ENCODE data around the gene ERRFI1. TPM values are rescaled to one million over a fixed set of nuclear protein-coding genes. Genes with fewer than 3 reads are reported as not detected.
A peak's percentile ranks its signal among the peaks of the same experiment; 100 is the strongest.

ERRFI1 gene
- total RNA-seq, 1 experiment from 2014 or later = 44.6 TPM

DNA sequence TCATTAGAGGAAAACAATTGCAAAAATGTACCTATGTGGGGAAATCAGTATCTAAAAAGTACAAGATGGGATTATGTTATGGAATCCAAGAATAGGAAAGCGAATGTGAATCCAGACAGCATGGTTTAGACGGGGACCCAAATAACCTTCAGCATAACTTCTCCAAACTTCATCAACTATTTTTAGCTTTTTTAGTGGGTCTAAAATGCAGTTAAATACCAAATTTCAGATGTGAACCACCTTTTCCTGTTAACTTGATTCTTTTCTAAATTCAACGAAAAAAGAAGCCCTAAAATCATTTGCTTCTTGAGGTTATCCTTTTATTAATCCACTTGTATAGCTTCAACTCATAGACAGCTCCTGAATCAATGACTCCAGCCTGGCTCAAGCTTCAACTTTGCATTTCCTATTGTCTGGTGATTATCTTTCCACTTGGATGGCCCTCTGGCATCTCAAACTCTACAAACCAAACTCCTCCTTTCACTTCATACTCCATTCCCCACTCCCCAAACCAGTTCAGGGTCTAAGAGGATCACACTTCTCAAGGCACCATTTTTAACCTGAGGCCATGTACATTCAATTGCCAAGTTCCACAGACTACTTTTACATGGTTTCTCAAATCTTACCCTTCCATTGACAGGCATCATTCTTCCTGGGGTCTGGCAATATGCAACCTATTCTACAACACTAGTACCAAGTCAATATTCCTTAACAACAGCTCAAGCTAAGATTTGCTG, 7.4 kb downstream of the ERRFI1 start:
- Mint-ChIP-seq H3K27me3 (ENCODE audit: low read depth) (no peaks in the 10 kb centered on the region), H3K36me3 (peaks cover 12% of the 10 kb centered on the region), H3K27ac (peak overlapping the region; percentile 43)

More for the DNA sequence above, 7.4 kb downstream of the ERRFI1 start:
- Mint-ChIP-seq H3K9me3 (no peaks in the 10 kb centered on the region), H3K4me3 (peak overlapping the region; percentile 25), H3K4me1 (peaks cover 86% of the 10 kb centered on the region)
- CTCF ChIA-PET = interaction anchor here (1.1 to 6.8 kb wide), 6 partner anchors 37 to 333 kb away, joined by 4 to 271 read pairs (median 4); no protein-coding TSS in a partner anchor
- DNase-seq (ENCODE audit: low spot score) (no peak), ATAC-seq (peak; percentile 74)
- no peak for TF ChIP-seq NFATC4 (CRISPR knock-in tag; IDR thresholded peaks at IDR 0.05)
- TF ChIP-seq FOXP1 (CRISPR knock-in tag; IDR thresholded peaks at IDR 0.05; ENCODE audit: borderline replicate concordance) = no peak
- no peak for TF ChIP-seq ZNF425 (CRISPR knock-in tag; conservative IDR thresholded peaks at IDR 0.05)
- TF ChIP-seq, protein P1, sequence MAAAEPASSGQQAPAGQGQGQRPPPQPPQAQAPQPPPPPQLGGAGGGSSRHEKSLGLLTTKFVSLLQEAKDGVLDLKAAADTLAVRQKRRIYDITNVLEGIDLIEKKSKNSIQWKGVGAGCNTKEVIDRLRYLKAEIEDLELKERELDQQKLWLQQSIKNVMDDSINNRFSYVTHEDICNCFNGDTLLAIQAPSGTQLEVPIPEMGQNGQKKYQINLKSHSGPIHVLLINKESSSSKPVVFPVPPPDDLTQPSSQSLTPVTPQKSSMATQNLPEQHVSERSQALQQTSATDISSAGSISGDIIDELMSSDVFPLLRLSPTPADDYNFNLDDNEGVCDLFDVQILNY (CRISPR knock-in tag; IDR thresholded peaks at IDR 0.05) = no peak
- TF ChIP-seq CREM (CRISPR knock-in tag; IDR thresholded peaks at IDR 0.05) = no peak
- no peak for TF ChIP-seq ESRRA (CRISPR knock-in tag; IDR thresholded peaks at IDR 0.05; ENCODE audit: borderline replicate concordance)
- TF ChIP-seq SOX15 (CRISPR knock-in tag; IDR thresholded peaks at IDR 0.05) = no peak
- TF ChIP-seq, protein P2, sequence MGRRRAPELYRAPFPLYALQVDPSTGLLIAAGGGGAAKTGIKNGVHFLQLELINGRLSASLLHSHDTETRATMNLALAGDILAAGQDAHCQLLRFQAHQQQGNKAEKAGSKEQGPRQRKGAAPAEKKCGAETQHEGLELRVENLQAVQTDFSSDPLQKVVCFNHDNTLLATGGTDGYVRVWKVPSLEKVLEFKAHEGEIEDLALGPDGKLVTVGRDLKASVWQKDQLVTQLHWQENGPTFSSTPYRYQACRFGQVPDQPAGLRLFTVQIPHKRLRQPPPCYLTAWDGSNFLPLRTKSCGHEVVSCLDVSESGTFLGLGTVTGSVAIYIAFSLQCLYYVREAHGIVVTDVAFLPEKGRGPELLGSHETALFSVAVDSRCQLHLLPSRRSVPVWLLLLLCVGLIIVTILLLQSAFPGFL (CRISPR knock-in tag; IDR thresholded peaks at IDR 0.05; ENCODE audit: borderline replicate concordance) = no peak
- TF ChIP-seq IRF1 (CRISPR knock-in tag; IDR thresholded peaks at IDR 0.05) = no peak
- no peak for TF ChIP-seq GRHL2 (CRISPR knock-in tag; IDR thresholded peaks at IDR 0.05; ENCODE audit: insufficient replicate concordance, severe bottlenecking)
- no peak for TF ChIP-seq ZBTB21 (CRISPR knock-in tag; IDR thresholded peaks at IDR 0.05; ENCODE audit: borderline replicate concordance)
- no peak for TF ChIP-seq ZMAT4 (CRISPR knock-in tag; IDR thresholded peaks at IDR 0.05)
- TF ChIP-seq MLX (CRISPR knock-in tag; IDR thresholded peaks at IDR 0.05) = no peak
- no peak for TF ChIP-seq ZNF671 (CRISPR knock-in tag; IDR thresholded peaks at IDR 0.05)
- TF ChIP-seq AFF4 (CRISPR knock-in tag; IDR thresholded peaks at IDR 0.05; ENCODE audit: borderline replicate concordance) = no peak
- no peak for TF ChIP-seq CBFB (CRISPR knock-in tag; IDR thresholded peaks at IDR 0.05; ENCODE audit: low read depth)
- POLR2A ChIA-PET = interaction anchor here (0.7 to 1.4 kb wide), 3 partner anchors 27 to 296 kb away, joined by 3 to 4 read pairs (median 3); no protein-coding TSS in a partner anchor

All from WTC11 (cell line).